ENCODE results near the gene HACL1. TPM values are rescaled to one million over a fixed set of nuclear protein-coding genes. Genes with fewer than 3 reads are reported as not detected.

HACL1 gene
- total RNA-seq, 1 experiment from 2014 or later = 19.6 TPM

DNA sequence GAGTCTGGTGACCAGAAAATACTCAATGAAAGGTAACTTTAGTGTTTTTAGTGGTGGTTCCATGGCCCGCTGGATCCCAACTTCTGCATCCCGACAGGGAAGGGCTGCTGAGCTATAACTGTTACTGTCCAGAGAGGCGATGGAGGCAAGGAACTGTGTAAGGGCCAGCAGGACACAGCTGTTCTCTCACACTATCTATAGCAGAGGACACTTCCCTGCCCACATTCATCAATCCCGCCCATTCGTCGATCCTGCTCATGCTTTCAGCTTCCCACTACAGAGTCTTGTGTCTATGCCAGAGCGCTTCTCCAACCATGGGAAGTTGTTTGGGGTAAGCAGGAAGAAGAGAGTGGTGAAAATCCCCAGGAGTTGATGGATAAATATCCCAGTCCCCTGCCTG lies 88.3 kb downstream of the HACL1 start:
- intact Hi-C loops (cut with micrococcal nuclease; ENCODE audit: unreplicated experiment) = no loop called here
- H3K27me3 Mint-ChIP-seq (ENCODE audit: unreplicated experiment) = peaks cover 25% of the 10 kb centered on the region
- CTCF ChIA-PET = no interaction called here
- no TSS peak for BruUV-seq (replicated peaks)
- H3K36me3 Mint-ChIP-seq (ENCODE audit: insufficient read depth, unreplicated experiment) = no peaks in the 10 kb centered on the region
- H3K9me3 Mint-ChIP-seq (ENCODE audit: low read depth, unreplicated experiment) = no peaks in the 10 kb centered on the region
- no peaks in the 10 kb centered on the region for H3K4me1 Mint-ChIP-seq (ENCODE audit: low read depth, unreplicated experiment)
- TF ChIP-seq, protein P1, sequence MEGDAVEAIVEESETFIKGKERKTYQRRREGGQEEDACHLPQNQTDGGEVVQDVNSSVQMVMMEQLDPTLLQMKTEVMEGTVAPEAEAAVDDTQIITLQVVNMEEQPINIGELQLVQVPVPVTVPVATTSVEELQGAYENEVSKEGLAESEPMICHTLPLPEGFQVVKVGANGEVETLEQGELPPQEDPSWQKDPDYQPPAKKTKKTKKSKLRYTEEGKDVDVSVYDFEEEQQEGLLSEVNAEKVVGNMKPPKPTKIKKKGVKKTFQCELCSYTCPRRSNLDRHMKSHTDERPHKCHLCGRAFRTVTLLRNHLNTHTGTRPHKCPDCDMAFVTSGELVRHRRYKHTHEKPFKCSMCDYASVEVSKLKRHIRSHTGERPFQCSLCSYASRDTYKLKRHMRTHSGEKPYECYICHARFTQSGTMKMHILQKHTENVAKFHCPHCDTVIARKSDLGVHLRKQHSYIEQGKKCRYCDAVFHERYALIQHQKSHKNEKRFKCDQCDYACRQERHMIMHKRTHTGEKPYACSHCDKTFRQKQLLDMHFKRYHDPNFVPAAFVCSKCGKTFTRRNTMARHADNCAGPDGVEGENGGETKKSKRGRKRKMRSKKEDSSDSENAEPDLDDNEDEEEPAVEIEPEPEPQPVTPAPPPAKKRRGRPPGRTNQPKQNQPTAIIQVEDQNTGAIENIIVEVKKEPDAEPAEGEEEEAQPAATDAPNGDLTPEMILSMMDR (IDR thresholded peaks at IDR 0.05; ENCODE audit: unreplicated experiment) = no peak
- DNase-seq = no peak
- no peak overlapping the region for H3K27ac Mint-ChIP-seq (ENCODE audit: unreplicated experiment)
- no peak overlapping the region for H3K4me3 Mint-ChIP-seq (ENCODE audit: low read depth, unreplicated experiment)

DNA sequence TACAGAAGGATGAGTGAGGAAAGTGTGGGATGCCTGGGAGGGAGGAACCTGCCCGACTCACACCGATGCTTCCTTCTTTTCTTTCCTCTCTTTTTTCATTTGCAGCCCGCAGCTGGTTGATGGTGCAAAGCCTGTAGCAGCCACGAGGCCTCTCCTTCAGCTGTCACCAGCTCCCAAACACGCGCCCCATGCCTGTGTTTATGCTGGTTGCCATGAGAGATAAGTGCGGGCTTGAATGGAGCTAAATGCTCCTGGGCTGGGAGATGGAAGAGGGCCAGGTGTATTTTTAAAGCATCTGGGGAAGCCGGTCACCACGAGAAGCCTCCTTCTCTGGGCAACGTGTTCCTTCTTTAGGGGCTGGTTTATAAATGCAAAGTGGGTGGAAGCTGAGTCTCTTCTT lies 89.2 kb downstream of the HACL1 start:
- TF ChIP-seq, protein P1 (IDR thresholded peaks at IDR 0.05; ENCODE audit: unreplicated experiment) = no peak
- DNase-seq = no peak
- H3K36me3 Mint-ChIP-seq (ENCODE audit: insufficient read depth, unreplicated experiment) = no peaks in the 10 kb centered on the region
- peaks cover 25% of the 10 kb centered on the region for H3K27me3 Mint-ChIP-seq (ENCODE audit: unreplicated experiment)
- CTCF ChIA-PET = no interaction called here
- intact Hi-C loops (cut with micrococcal nuclease; ENCODE audit: unreplicated experiment) = no loop called here
- H3K9me3 Mint-ChIP-seq (ENCODE audit: low read depth, unreplicated experiment) = no peaks in the 10 kb centered on the region
- BruUV-seq (replicated peaks) = no TSS peak
- H3K27ac Mint-ChIP-seq (ENCODE audit: unreplicated experiment) = no peak overlapping the region
- H3K4me3 Mint-ChIP-seq (ENCODE audit: low read depth, unreplicated experiment) = no peak overlapping the region
- no peaks in the 10 kb centered on the region for H3K4me1 Mint-ChIP-seq (ENCODE audit: low read depth, unreplicated experiment)

DNA sequence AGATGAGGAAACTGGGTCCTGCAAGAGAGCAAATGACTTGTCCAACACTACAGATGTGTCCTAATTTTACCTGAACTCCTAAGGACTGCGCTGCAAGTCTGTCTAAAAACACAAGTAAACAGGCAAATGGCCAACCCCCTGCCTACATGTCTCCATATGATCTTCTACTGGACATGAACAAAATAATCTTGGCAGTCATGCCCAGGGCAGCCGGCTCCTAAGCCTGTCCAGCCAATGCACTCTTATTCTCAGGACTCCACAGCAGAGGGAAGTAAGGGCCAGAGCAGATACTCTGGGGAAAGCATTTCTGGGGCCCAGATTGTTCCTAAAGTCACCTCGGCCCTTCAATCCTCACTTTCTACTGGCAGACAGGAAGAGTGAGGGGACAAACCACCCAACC lies 90.2 kb downstream of the HACL1 start:
- no TSS peak for BruUV-seq (replicated peaks)
- CTCF ChIA-PET = no interaction called here
- H3K27ac Mint-ChIP-seq (ENCODE audit: unreplicated experiment) = no peak overlapping the region
- H3K36me3 Mint-ChIP-seq (ENCODE audit: insufficient read depth, unreplicated experiment) = no peaks in the 10 kb centered on the region
- no peak overlapping the region for H3K4me3 Mint-ChIP-seq (ENCODE audit: low read depth, unreplicated experiment)
- no peaks in the 10 kb centered on the region for H3K9me3 Mint-ChIP-seq (ENCODE audit: low read depth, unreplicated experiment)
- H3K27me3 Mint-ChIP-seq (ENCODE audit: unreplicated experiment) = peaks cover 25% of the 10 kb centered on the region
- intact Hi-C loops (cut with micrococcal nuclease; ENCODE audit: unreplicated experiment) = no loop called here
- no peaks in the 10 kb centered on the region for H3K4me1 Mint-ChIP-seq (ENCODE audit: low read depth, unreplicated experiment)
- no peak for DNase-seq
- TF ChIP-seq, protein P1 (IDR thresholded peaks at IDR 0.05; ENCODE audit: unreplicated experiment) = no peak

Other genes with a start within 250 kb of the HACL1 start
- 22.5 and 23.0 TPM in 2 replicates for gene METTL6, start 174.0 kb downstream of the HACL1 start, total RNA-seq (2022)
- 23.9 and 24.3 TPM in 2 replicates for gene EAF1, start 174.0 kb downstream of the HACL1 start, total RNA-seq (2022)
- gene COLQ, start 79.9 kb downstream of the HACL1 start, total RNA-seq (2022) = 1.3 and 1.7 TPM in 2 replicates
- 7.7 and 9.4 TPM in 2 replicates for gene BTD, start 176 bp upstream of the HACL1 start, total RNA-seq (2022)
- 54.2 and 57.7 TPM in 2 replicates for gene ANKRD28, start 196.4 kb upstream of the HACL1 start, total RNA-seq (2022)